ENCODE results near the gene LMO7. TPM values are rescaled to one million over a fixed set of nuclear protein-coding genes. Genes with fewer than 3 reads are reported as not detected.
A peak's percentile ranks its signal among the peaks of the same experiment; 100 is the strongest.
"Not testable (repeated sequence)": the region's sequence is repeated elsewhere in the genome, so short reads cannot be mapped to it uniquely, and the experiment has no call there.

The LMO7 gene
- total RNA-seq, 1 experiment from 2014 or later = 9.3 TPM

DNA sequence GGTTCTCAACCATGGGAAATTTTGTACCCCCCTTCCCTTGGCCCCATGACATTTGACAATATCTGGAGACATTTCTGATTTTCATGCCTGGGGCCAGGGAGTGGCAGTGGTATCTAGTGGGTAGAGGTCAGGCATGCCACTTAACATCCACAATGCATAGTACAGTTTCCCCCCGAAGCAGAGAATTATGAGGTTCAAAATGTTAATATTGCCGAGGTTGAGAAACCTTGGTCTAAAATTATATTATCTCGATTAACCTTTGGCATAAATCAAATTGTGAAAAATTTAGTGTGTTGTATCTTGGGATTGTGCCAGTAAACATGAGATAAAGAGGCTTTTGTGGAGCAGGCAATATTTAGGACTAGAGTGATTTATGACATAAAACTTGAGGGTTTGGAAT lies 147.9 kb downstream of the LMO7 start:
- no peak for DNase-seq (ENCODE audit: low read depth)
- in situ Hi-C loops (cut with HindIII; ENCODE audit: low pct_unique_long_range_greater_than_20kb, low sequenced_read_pairs) = no loop called here

DNA sequence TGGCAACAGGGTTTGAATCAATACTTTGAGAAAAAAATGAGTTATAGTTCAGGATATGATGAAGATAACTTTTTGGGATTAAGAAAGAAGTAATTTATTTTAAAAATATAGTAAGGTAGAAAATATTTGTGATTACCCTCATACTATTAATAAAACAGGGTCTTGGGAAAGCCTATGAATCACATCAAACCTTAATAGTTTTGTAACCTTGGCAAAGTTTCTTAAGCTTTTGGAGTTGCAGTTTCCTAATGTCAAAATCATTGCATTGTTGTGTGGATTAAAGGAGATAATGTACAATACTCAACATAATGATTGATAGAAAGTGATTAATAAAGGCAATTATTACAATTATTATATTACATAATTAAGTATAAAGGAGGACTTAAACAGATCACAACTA lies 149.0 kb downstream of the LMO7 start:
- in situ Hi-C loops (cut with HindIII; ENCODE audit: low pct_unique_long_range_greater_than_20kb, low sequenced_read_pairs) = no loop called here
- no peak for DNase-seq (ENCODE audit: low read depth)

DNA sequence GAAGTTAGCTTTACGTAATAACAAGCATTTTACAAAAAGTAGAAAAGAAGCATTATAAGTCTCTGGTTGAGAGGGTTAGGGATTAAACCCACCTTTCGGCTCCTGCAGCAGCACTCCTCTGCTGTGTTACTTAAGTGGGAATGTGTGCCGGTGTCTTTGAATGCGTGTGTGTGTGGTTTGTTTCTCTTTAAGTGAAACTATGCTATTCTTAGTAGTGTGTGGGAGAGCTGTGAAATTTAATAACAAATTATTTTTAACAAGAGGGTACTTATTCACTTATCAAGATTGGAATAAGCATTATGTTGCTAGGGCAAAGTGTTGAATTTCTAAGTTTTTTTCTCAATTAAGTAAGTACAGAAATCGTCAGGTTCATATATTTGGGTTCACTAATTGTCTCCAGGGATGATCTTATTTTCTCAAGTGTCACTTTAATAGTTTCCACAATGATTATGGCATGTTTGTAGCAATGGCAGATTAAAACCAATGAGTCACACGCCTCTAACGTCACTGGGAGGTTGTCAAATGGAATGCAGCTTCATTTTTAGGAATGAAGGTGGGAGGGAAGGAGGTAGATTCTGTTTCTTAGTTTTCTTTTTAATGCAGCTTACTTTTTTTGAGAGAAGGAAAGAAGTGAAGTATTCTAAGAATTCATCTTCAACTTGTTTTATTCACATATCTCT lies 151.3 kb downstream of the LMO7 start:
- in situ Hi-C loops (cut with HindIII; ENCODE audit: low pct_unique_long_range_greater_than_20kb, low sequenced_read_pairs) = no loop called here
- DNase-seq (ENCODE audit: low read depth) = no peak

DNA sequence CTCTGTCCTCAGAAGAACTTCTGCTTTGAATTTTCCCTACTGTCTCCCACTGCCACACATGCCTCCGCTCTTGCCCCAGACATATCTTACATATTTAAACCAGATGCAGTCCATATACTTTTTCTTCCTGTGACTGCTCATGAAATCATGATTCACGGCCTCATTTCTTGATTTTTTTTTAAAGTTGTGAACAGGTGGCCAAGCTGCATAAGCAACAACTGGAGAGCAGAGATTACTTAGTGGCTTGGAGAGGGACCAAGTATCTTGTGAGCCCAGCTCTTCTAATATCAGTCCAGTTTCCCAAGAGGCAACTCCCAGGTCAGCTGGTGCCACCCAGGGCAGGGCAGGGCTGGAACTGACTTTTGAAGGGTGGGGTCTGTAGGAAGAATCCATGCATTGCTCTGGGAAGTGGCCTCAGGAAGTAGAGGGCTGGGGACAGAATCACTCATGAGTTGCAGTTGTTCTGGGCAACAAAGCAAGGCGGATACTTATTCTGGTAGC lies 152.4 kb downstream of the LMO7 start:
- in situ Hi-C loops (cut with HindIII; ENCODE audit: low pct_unique_long_range_greater_than_20kb, low sequenced_read_pairs) = no loop called here
- no peak for DNase-seq (ENCODE audit: low read depth)

DNA sequence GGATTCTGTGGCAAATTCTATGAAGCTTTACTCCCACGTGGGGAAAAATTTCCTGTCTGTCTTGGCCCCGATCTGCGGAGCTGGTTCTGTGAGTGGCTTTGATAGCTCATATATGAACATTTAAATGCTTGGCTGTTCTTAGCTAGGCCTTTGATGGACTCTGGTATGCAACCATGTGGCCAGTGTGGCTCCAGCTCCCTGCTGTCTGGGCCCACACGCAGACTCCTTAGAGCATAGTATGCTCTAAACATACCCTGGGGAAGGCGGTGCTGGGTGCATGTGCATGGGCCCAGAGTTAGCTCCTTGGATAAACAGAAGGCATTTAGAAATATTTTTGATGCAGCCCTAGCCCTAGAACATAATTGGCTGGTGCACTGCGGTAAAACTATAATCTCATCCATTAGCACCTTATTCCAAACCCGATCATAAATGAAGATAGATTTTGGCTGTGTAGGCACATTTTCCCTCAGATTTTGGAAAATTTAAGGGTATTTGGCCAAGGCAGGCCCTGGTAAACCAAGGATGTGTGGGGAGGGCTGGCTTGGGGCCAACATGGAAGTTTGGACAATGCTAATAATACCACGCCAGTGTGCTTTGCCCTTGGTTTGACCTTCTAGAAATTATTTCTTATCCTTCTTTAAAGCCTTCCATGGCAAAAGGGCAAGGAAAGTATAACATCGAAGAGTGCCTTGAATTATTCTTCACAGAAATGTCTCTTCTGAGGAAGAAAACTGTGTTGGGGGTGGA lies 153.5 kb downstream of the LMO7 start:
- in situ Hi-C loops (cut with HindIII; ENCODE audit: low pct_unique_long_range_greater_than_20kb, low sequenced_read_pairs) = no loop called here

DNA sequence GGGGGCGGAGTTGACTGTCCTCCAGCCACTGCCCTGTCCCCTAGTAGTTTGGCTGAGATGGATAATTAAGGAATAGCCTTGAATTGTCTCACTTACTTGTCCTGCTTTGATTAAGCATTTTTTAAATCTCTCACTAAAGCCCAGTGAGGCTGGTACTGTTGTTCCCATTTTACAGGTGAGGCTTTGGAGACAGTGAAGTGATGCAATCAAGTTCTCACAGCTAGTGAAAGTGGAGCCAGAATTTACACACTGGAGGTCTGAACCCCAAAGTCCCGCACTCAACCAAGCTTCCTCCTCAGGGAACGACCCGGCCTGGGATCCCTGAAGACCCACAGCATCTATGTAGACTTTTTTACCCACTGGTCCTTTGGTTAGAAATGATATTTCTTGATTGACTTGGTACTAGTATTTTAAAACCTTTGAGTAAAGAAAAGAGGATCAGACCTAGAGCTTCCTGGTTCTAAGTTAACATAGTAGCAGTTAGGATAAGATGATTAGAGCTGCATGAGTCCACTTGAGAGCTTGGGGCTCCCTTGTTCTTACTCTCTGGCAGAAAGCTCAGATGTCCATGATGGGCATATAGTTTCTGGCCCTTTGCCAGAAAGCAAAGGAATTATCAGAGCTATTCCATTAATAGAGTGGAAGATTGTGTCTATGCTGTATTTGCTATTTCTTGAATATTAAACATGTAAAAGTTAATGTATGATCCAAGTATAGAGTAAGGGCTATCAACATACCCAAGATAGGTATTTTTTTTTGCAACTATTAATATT lies 154.3 kb downstream of the LMO7 start:
- DNase-seq (ENCODE audit: low read depth) = no peak
- in situ Hi-C loops (cut with HindIII; ENCODE audit: low pct_unique_long_range_greater_than_20kb, low sequenced_read_pairs) = no loop called here

More for the DNA sequence above, 153.5 kb downstream of the LMO7 start:
- DNase-seq (ENCODE audit: low read depth) = no peak

DNA sequence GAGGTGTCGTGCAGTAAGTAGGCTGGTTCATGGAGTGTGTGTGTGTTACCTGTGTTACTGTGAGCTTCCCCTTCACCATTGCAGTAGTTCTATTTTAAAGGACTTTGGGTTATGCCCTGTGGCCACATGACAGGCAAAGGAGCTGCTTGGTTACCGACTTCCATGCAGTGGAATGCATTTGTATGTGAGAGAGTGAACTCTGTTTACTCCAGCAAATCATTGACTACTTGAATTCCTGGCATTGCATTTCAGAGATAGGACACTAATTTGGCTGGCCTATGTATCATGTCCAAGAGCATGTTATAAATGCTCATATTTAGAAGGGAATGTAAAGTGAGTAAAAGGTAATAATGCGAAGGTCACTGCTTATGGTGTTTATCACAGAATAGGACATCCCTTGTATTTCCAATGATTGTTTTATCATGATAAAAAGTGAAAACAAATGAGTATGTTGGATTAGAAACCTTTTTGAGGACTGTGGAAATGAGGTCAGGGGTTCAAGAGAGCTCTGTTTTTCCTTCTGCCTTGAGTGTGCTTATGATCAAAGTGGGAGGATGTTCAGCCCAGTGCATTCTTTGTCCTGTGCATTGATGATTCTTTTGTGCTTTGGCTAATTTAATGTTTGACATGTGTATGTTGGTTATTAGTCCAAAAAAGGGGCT lies 156.5 kb downstream of the LMO7 start:
- in situ Hi-C loops (cut with HindIII; ENCODE audit: low pct_unique_long_range_greater_than_20kb, low sequenced_read_pairs) = no loop called here
- DNase-seq (ENCODE audit: low read depth) = peak; percentile 36

DNA sequence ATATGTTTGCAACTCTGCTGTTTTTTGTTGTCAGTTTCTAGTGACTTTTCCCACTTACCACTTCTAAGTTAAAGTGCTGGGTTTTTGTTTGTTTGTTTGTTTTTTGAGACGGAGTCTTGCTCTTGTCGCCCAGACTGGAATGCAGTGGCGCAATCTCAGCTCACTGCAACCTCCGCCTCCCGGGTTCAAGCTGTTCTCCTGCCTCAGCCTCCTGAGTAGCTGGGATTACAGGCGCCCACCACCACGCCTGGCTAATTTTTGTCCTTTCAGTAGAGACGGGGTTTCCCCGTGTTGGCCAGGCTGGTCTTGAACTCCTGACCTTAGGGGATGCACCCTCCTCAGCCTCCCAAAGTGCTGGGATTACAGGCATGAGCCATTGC lies 157.0 kb downstream of the LMO7 start:
- in situ Hi-C loops (cut with HindIII; ENCODE audit: low pct_unique_long_range_greater_than_20kb, low sequenced_read_pairs) = not testable (repeated sequence)

DNA sequence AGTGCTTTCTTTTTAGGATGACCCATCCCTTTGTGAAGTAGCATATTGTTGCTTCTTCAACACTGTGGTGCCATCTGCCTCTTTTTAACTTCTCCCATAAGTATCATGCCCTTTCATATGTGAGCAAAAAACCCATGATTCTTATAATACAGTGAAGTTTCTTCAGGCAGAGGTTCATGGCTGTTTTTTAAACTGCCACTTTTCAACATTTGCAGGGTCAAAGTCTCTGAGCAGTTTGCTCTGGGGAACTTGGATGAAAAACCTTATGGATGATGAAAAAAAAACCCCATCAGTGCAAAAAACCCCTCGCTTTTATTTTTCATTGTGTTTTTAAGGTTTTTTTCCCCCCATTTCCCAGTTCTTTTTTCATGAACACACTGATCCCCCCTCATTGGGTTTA lies 158.5 kb downstream of the LMO7 start:
- in situ Hi-C loops (cut with HindIII; ENCODE audit: low pct_unique_long_range_greater_than_20kb, low sequenced_read_pairs) = no loop called here
- no peak for DNase-seq (ENCODE audit: low read depth)

More for the DNA sequence above, 157.0 kb downstream of the LMO7 start:
- DNase-seq (ENCODE audit: low read depth) = not testable (repeated sequence)

DNA sequence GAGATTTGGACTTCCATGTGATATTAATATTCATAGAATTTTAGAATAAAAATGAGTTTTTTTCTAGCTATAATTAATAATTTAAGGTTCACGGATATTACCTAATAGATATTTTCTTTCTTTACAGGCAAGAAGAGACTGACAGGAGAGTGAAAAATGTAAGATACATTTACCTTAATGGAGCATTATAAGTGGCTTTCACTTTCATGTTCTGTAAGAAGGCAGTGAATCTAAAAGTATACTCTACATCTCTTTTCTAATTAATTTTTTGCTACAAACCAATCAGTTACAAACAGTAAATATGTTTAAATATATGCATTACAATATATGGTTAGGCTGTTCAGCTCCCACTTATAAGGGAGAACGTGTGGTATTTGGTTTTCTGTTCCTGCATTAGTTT lies 159.1 kb downstream of the LMO7 start:
- no peak for DNase-seq (ENCODE audit: low read depth)
- in situ Hi-C loops (cut with HindIII; ENCODE audit: low pct_unique_long_range_greater_than_20kb, low sequenced_read_pairs) = no loop called here

DNA sequence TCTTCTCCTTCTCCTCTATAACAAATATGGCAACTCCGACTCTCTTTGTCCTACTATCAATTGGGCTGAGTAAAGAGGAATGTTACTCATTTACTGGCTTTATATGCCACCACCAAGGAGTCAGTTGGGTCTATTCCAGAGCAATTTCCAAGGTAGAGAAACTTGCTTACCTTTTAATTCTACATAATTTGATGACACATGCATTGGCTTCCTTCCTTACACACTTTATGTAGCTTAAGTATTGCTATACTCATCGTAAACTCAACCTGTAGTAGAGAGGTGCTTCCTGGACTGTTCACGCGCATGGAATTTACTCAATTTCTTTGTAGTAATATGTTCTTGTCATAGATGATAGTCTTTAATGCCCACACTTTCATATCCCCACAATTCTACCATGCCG lies 160.7 kb downstream of the LMO7 start:
- in situ Hi-C loops (cut with HindIII; ENCODE audit: low pct_unique_long_range_greater_than_20kb, low sequenced_read_pairs) = no loop called here
- DNase-seq (ENCODE audit: low read depth) = no peak

DNA sequence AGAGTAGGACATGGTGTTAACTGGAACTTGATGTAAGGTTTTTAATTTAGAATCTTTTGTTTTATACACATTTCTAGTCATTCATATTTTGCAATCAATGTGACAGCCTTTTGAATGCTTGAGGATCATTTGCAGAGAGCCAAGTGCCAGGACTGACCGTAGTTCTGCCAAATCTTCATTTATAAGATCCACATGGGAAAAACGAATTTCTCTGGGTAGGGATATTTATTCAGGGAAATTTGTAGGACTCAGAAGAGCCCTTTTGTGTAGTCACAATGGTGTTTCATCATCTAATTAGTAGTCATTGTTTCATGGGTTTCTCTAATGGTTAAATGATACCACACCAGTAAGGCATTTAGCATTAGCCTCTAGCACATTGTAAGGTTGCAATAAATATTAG lies 161.1 kb downstream of the LMO7 start:
- no peak for DNase-seq (ENCODE audit: low read depth)
- in situ Hi-C loops (cut with HindIII; ENCODE audit: low pct_unique_long_range_greater_than_20kb, low sequenced_read_pairs) = no loop called here

DNA sequence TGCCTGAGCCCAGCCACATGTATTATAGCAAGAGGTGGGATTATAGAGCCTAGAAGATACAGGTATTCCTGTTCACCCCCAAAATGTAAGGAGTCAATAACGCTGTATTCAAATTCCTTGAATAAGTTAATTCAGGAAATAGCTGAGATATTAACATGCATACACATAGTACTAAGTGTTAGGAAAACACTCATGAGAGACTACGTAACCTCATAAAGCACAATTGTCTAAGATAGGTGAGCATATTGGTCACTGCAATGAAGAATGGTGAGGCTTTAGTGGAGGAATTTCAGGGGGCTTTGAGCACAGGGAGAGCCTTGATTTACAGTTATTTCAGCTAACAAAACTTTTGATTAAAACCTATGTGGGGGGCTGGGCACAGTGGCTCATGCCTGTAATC lies 161.6 kb downstream of the LMO7 start:
- no peak for DNase-seq (ENCODE audit: low read depth)
- in situ Hi-C loops (cut with HindIII; ENCODE audit: low pct_unique_long_range_greater_than_20kb, low sequenced_read_pairs) = no loop called here

DNA sequence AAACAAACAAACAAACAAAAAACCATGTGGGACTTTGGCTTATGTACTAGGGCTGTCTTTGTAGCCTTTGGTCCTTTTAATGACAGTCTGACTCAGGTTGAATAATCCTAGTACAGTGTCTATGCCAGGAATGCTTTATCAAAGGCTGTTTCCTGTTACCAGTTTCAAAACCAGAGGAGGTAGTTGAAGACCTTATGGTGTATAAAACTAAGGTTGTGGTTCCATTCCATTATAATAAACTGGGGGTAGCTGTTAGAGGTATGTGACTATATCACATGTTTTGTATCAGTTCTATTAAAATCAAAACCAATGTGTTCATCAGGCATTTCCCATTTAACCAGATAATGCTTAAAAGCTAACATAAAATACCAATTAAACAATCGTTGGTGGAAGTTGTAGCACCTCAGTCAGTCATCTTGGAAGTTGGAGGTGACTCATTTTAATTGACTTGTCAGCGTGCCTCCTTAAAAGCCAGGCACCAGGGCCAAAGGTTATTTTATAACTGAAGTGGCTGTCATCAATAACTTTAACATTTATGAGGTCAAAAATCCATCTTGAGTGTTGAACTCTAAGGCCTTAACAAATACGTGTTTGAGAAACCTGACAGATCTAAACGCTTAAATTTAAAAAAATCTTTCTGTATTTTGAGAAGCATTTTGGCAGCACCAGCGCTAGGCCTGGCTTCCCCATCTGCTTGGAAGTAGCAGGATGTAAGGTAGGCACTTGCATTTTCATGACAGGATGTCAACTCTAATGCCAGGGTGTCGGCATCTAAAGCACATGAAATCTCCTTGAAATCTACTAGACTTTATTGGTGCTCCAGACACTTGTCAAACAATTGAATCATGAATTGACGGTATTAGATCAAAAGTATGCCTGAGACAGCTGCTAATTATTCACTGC lies 162.5 kb downstream of the LMO7 start:
- no peak for DNase-seq (ENCODE audit: low read depth)
- in situ Hi-C loops (cut with HindIII; ENCODE audit: low pct_unique_long_range_greater_than_20kb, low sequenced_read_pairs) = no loop called here

DNA sequence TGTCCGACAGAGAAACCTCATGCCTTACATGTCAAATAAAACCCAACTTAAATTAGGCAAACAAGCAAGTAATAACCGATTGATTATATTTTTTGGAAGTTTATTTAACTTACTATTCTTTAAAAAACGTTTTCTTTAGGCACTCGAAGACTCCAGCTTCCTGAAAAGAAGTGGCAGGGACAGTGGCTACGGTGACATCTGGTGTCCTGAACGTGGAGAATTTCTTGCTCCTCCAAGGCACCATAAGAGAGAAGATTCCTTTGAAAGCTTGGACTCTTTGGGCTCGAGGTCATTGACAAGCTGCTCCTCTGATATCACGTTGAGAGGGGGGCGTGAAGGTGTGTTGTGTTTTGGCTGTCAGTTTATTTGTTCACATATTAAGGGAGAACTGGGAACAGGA lies 164.4 kb downstream of the LMO7 start:
- in situ Hi-C loops (cut with HindIII; ENCODE audit: low pct_unique_long_range_greater_than_20kb, low sequenced_read_pairs) = no loop called here
- DNase-seq (ENCODE audit: low read depth) = no peak

DNA sequence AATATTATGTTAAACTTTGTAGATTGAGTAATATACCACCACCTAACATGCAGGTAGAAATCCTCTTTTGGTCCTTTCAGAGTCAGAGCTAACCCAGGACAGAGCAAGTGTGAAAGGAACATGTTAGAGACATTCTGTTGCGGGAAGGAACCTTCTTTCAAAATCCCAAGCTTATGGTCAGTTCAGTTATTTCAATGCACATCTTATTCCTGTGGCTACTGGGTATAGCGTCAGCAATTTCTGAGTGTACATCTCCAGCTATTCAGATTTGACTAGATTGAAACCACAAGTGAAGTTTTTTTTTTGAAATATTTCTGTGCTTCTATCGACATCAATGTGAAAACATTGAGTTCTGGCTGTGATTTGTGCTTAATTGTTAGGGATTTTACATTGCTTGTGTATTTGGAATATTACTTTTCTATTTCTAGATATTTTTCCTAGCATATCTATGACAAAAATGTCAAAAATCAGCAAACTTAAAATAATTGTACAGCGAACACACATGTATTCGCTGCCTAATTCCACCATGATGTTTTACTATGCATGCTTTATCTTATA lies 165.3 kb downstream of the LMO7 start:
- no peak for DNase-seq (ENCODE audit: low read depth)
- in situ Hi-C loops (cut with HindIII; ENCODE audit: low pct_unique_long_range_greater_than_20kb, low sequenced_read_pairs) = no loop called here

DNA sequence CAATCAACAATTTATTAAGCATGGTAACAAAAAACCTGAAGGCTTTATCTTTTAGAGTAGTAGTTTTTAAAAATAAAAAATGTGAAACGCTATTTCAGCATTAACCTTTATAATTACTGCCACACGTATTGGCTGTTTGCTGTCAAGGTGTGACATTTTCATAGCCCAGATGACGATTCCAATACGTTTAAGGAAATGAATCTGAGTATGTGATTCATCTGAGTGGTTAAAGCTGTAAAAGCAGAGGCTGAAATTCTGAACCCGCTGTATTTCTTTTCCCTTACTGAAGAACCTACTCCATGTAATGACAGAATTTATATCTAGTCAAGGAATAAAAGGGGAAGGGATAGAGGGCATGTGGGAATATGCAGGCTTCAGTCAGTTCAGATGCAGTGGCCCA lies 166.0 kb downstream of the LMO7 start:
- in situ Hi-C loops (cut with HindIII; ENCODE audit: low pct_unique_long_range_greater_than_20kb, low sequenced_read_pairs) = no loop called here
- no peak for DNase-seq (ENCODE audit: low read depth)
